ENCODE measurements around the gene DOHH.

DOHH gene

GRCh38 chr19:3538258-3538929 is 37.9 kb upstream of the DOHH start:
- TF ChIP-seq CTCF (IDR thresholded peaks at IDR 0.05; ENCODE audit: extremely low read depth, insufficient read depth, missing control alignments): no peak
- DNase-seq (ENCODE audit: low spot score): no peak
- in situ Hi-C loops (cut with MboI; ENCODE audit: low pct_unique_long_range_greater_than_20kb, low sequenced_read_pairs, unreplicated experiment): no loop called here

GRCh38 chr19:3537438-3538240 is 37.2 kb upstream of the DOHH start:
- in situ Hi-C loops (cut with MboI; ENCODE audit: low pct_unique_long_range_greater_than_20kb, low sequenced_read_pairs, unreplicated experiment): no loop called here
- no peak for DNase-seq (ENCODE audit: low spot score)

GRCh38 chr19:3537101-3537437 is 36.6 kb upstream of the DOHH start:
- no peak for TF ChIP-seq CTCF (IDR thresholded peaks at IDR 0.05; ENCODE audit: extremely low read depth, insufficient read depth, missing control alignments)
- no peak for DNase-seq (ENCODE audit: low spot score)
- in situ Hi-C loops (cut with MboI; ENCODE audit: low pct_unique_long_range_greater_than_20kb, low sequenced_read_pairs, unreplicated experiment): no loop called here

More at GRCh38 chr19:3537438-3538240, 37.2 kb upstream of the DOHH start:
- no peak for TF ChIP-seq CTCF (IDR thresholded peaks at IDR 0.05; ENCODE audit: extremely low read depth, insufficient read depth, missing control alignments)

- TF ChIP-seq CTCF (IDR thresholded peaks at IDR 0.05; ENCODE audit: extremely low read depth, insufficient read depth, missing control alignments): no peak
- in situ Hi-C loops (cut with MboI; ENCODE audit: low pct_unique_long_range_greater_than_20kb, low sequenced_read_pairs, unreplicated experiment): no loop called here
- no peak for DNase-seq (ENCODE audit: low spot score)
These were observed 36.1 kb upstream of the DOHH start for GRCh38 chr19:3536429-3537100.

- in situ Hi-C loops (cut with MboI; ENCODE audit: low pct_unique_long_range_greater_than_20kb, low sequenced_read_pairs, unreplicated experiment): no loop called here
- TF ChIP-seq CTCF (IDR thresholded peaks at IDR 0.05; ENCODE audit: extremely low read depth, insufficient read depth, missing control alignments): no peak
- DNase-seq (ENCODE audit: low spot score): no peak
These were observed 35.5 kb upstream of the DOHH start for GRCh38 chr19:3535981-3536380.

GRCh38 chr19:3535563-3535965 is 35.1 kb upstream of the DOHH start:
- no peak for TF ChIP-seq CTCF (IDR thresholded peaks at IDR 0.05; ENCODE audit: extremely low read depth, insufficient read depth, missing control alignments)
- in situ Hi-C loops (cut with MboI; ENCODE audit: low pct_unique_long_range_greater_than_20kb, low sequenced_read_pairs, unreplicated experiment): no loop called here
- no peak for DNase-seq (ENCODE audit: low spot score)
